T-helper 2 cell treated with Interferon-gamma antibody and Interleukin-4, amounts not matched to agents 5 μg/mL and 100 μg/mL, for 36 hours (primary cell): ENCODE results near the gene ZNF160.
"Not testable (repeated sequence)": the region's sequence is repeated elsewhere in the genome, so short reads cannot be mapped to it uniquely, and the experiment has no call there.

Experiments used
- DNase-seq: peaks from one replicate; pipeline ENCODE4 v3.0.0; 2021; ENCODE audit warnings: low spot score
- H3K27ac Mint-ChIP-seq: one replicate; pipeline ENCODE4 v1.8.0; 2021; ENCODE audit warnings: mild to moderate bottlenecking, mixed read lengths
- H3K27me3 Mint-ChIP-seq: one replicate; pipeline ENCODE4 v1.8.0; 2021; ENCODE audit warnings: low read depth, mixed read lengths
- H3K36me3 Mint-ChIP-seq: one replicate; pipeline ENCODE4 v1.8.0; 2021; ENCODE audit warnings: low read depth, mixed read lengths
- H3K4me1 Mint-ChIP-seq: one replicate; pipeline ENCODE4 v1.8.0; 2021; ENCODE audit warnings: low read depth, mixed read lengths
- H3K4me3 Mint-ChIP-seq: one replicate; pipeline ENCODE4 v1.8.0; 2022; ENCODE audit warnings: mild to moderate bottlenecking, moderate library complexity, mixed read lengths
- H3K9me3 Mint-ChIP-seq: one replicate; pipeline ENCODE4 v1.8.0; 2021; ENCODE audit warnings: mixed read lengths

ZNF160 gene

DNA sequence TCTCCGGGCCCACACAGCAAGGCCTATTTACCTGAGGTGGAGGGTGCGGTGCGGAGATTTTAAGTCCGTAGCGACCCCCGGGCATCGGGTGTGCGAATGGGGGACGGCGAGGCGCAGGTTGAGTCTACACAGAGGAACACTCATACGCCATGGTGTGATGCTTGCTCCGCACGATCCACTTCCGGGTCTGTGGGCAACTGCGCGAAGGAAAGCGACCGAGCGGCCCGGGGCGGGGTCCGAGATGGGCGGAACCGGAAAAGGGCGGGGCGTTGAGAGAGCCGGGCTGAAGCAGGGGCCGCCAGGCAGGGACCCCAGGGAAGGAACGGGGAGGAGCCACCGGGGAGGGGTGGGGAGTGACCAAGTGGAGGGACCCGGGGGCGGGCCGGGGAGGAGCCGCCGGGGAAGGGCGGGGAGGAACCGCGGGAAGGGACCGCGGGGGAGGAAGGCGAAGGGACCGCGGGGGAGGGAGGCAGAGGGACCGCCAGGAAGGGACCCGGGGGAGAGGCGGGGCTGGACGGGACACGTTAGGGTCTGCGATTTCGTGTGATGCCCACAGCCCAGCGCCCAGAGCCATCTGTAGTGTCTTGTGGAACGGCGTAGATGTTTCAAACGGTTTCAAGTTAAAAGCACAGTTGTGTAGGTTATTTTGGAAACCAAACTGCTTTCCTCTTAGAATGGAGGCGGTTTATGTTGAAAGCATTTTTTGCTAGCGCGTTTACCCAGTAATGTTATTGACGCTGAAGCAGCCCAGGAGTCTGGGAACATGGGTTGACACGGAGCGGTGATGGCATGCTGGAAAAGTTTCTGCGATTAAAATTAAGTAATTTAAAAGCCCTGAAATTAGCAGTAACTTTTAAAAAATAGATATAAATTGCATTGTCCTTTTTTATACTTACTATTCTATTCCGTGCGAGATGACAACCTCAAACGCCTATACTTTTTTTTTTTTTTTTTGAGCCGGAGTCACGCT is at the start of gene ZNF160:
Gene ZNF160, minus strand, starts transcription at position 189 of the 970 bp plus-strand sequence. CDS start 17,146 bp downstream, outside the sequence.
- H3K27me3 Mint-ChIP-seq, result no peaks in the 10 kb centered on the region
- peak within 1 kb of the TSS; percentile 89 for H3K4me3 Mint-ChIP-seq
- peak; percentile 97 for DNase-seq
- H3K4me1 Mint-ChIP-seq, result peaks cover 14% of the 10 kb centered on the region
- peaks cover 31% of the 10 kb centered on the region for H3K9me3 Mint-ChIP-seq
- peaks cover 38% of the 10 kb centered on the region for H3K36me3 Mint-ChIP-seq
- H3K27ac Mint-ChIP-seq, result peak within 1 kb of the TSS; percentile 91

DNA sequence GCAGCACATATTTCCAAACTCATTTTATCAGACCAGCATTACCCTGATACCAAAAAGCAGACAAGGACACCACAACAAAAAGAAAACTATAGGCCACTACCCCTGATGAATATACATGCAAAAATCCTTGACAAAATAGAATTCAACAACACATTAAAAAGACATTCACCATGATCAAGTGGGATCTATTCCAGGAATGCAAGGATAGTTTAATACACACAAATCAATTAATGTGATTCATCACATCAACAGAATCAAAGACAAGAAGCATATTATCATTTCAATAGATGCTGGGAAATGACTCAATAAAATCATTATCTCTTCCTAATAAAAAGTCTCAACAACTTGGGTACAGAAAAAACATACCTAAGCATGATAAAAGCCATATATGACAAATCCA is 44.4 kb upstream of the ZNF160 start:
- no peaks in the 10 kb centered on the region for H3K27me3 Mint-ChIP-seq
- DNase-seq, result no peak
- peaks cover 67% of the 10 kb centered on the region for H3K9me3 Mint-ChIP-seq
- no peak overlapping the region for H3K27ac Mint-ChIP-seq
- no peak overlapping the region for H3K4me3 Mint-ChIP-seq
- H3K4me1 Mint-ChIP-seq, result no peaks in the 10 kb centered on the region
- H3K36me3 Mint-ChIP-seq, result peaks cover 71% of the 10 kb centered on the region

DNA sequence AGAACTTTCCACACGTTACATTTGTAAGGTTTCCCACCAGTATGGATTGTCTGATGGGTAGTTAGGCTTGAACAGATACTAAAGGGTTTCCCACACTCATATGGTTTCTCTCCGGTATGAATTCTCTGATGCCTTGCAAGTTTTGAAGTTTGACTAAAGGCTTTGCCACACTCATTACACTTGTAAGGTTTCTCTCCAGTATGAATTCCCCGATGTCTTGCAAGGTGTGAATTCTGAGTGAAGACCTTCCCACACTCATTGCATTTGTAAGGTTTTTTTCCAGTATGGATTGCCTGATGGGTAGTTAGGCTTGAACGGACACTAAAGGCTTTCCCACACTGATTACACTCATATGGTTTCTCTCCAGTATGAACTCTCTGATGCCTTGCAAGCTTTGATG is 37.1 kb upstream of the ZNF160 start:
- Mint-ChIP-seq H3K27me3 (no peaks in the 10 kb centered on the region), H3K27ac (no peak overlapping the region), H3K9me3 (peaks cover 81% of the 10 kb centered on the region), H3K4me1 (no peaks in the 10 kb centered on the region), H3K4me3 (no peak overlapping the region), H3K36me3 (peaks cover 38% of the 10 kb centered on the region)
- no peak for DNase-seq

DNA sequence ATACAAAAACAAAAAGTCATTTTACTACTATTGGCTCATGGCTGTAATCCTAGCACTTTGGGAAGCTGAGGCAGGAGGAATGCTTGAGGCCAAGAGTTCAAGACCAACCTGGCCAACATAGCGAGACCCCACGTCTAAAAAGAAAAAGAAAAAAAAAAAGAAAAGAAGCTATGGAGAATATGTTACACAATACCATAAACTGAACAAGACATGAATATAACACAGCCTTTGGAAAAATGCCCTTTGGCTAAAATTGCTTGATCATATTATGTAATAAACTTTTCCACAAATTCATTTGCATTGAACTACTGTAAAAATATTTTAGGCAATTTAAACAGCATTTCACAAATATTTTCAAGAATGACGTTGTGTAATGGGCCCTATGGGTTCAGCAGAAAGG is 33.2 kb upstream of the ZNF160 start:
- Mint-ChIP-seq H3K27ac (no peak overlapping the region), H3K4me3 (no peak overlapping the region), H3K36me3 (peaks cover 8% of the 10 kb centered on the region), H3K9me3 (peaks cover 73% of the 10 kb centered on the region), H3K27me3 (no peaks in the 10 kb centered on the region), H3K4me1 (peaks cover 3% of the 10 kb centered on the region)
- no peak for DNase-seq

DNA sequence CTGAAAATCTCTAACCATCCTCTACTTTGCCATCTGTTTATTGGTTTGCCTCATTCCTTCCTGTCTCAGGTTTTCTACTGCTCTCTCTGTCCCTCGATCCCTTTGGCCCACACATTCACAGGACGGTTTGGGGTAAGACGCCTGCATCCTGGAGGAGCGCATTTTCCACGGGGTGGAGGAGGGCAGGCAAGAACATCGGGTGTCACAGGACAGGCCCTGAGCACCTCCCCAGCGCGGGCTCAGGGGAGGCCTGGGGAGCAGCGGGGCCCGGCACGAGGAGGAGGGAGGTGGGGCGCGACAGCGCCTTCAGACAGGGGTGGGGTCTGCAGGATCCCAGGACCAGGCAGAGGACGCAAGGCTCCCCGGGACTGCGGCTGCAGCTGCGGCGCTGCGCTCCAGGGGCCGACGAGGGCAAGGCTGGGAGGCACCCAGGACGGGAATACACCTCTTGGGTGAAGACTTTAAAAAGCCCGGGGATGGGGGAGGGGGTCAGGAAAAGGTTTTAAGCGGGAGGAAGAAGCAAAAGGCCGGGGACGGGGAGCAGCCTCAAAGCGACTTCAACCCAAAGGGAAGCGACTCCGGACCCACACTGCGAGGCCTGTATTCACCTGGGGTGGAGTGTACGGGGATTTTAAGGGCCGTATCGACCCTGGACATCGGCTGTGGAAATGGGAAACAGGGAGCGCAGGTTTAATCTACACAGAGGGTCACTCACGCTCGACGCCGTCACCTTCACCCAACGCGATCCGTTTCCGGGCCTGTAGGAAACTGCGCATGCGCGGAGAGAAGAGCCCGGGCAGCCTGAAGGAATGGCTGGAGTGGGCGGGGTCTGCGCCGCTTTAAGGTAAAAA is 29.1 kb upstream of the ZNF160 start, which contains the start of gene ZNF415:
Gene ZNF415, minus strand, starts transcription at position 770 of the 851 bp plus-strand sequence. CDS start 10,234 bp downstream, outside the sequence.
- Mint-ChIP-seq H3K9me3 (peaks cover 59% of the 10 kb centered on the region), H3K36me3 (peaks cover 4% of the 10 kb centered on the region), H3K4me3 (peak within 1 kb of the TSS; percentile 47), H3K27ac (no peak within 1 kb of the TSS), H3K4me1 (peaks cover 3% of the 10 kb centered on the region), H3K27me3 (no peaks in the 10 kb centered on the region)
- peak; percentile 33 for DNase-seq

DNA sequence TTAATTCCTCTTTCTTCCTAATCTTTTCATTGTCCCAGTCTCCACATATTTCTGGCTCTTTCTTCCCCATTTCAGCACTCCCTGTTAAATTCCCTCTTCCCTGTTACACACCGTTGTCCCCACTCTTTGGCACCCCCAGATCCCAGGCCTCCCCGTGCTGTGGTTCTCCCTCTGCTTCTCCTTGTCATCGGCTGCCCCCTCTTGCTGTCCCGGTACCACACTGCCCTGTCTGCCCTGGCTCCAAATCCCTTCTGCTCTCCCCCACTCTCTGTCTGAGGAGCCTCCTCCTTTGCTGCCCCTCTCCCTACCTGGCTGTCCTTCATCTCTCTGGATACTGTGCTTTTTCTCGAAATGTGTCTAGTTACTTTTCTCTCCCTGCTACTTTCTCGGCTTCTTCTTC is 28.5 kb upstream of the ZNF160 start:
- H3K36me3 Mint-ChIP-seq, result peaks cover 2% of the 10 kb centered on the region

DNA sequence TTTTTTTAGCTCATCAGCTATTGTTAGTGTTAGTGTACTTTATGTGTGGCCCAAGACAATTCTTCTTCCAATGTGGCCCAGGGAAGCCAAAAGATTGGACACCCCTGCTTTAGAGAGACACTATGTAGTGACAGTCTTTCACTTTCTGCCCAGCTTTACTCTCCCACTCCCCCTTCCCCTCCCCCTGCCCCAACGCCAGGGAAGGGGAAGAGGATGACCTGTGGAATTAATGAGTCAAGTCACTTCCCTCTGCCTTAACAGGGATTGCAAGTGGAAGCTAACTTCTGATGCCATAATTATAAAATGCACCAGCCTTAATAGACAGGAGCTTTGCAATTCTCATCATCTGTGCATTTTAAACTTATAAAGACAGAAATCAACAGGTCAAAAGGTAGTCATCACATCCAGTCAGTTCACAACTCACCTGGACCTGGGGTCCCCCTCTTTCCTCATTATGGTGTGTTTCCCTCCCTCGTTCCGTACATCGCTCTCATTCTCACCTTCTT is 27.9 kb upstream of the ZNF160 start:
- Mint-ChIP-seq H3K36me3 (peaks cover 2% of the 10 kb centered on the region), H3K27me3 (no peaks in the 10 kb centered on the region), H3K9me3 (peaks cover 52% of the 10 kb centered on the region), H3K4me3 (peak overlapping the region; percentile 17), H3K4me1 (peaks cover 3% of the 10 kb centered on the region), H3K27ac (no peak overlapping the region)
- DNase-seq, result no peak

More for the DNA sequence above, 28.5 kb upstream of the ZNF160 start:
- Mint-ChIP-seq H3K4me1 (peaks cover 3% of the 10 kb centered on the region), H3K27ac (no peak overlapping the region), H3K9me3 (peaks cover 57% of the 10 kb centered on the region), H3K4me3 (peak overlapping the region; percentile 47), H3K27me3 (no peaks in the 10 kb centered on the region)
- no peak for DNase-seq

DNA sequence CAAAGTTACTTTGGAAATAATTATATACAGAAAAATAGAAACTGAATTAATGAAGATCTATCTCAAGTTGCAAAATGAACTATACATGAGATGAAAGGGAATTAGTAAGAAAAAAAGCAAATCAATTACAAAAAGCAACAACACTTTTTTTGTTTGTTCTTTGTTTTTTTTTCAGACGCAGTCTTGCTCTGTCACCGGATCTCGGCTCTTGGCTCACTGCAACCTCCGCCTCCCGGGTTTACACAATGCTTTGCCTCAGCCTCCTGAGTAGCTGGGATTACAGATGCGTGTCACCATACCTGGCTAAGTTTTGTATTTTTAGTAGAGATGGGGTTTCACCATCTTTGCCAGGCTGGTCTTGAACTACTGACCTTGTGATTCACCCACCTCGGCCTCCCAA is 27.3 kb upstream of the ZNF160 start:
- no peak overlapping the region for H3K27ac Mint-ChIP-seq
- H3K4me1 Mint-ChIP-seq, result peaks cover 3% of the 10 kb centered on the region
- no peak overlapping the region for H3K4me3 Mint-ChIP-seq
- peaks cover 2% of the 10 kb centered on the region for H3K36me3 Mint-ChIP-seq
- no peaks in the 10 kb centered on the region for H3K27me3 Mint-ChIP-seq
- no peak for DNase-seq
- peaks cover 47% of the 10 kb centered on the region for H3K9me3 Mint-ChIP-seq

DNA sequence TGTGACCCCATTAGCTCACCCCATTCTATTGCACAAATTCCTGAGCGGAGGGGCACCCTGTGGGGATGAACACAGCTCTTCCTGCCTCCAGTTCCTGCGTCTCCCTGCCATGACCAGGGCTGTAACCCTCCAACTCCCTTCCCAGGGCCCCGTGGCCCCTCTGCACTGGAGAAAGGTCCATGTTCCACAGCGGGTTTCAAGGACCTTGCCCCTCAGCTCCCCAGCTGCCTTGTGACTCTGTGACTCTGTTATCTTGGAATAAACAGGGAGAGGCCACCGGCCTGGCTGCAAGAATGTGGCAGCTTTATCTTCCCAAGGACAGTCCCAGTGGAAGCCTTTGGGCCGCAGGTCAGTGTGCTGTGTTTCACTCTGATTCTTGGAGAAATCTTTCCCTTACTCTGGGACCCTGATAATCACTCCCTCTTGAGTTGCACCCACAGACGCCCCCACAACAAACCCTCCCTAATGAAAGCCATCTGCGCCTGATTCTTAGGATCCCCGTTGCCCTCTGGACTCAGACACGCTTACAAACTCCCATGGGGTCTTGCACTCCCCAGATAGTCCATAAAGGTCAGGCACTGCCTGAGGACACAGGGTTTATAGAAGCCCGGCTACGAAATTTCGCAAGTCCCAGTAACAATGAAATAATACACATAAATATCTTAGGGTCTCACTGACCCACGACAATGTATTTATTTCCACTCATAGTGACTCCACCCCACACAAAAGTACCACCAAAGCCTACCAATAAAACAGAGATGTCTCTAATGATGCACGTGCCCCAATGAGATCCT is 23.7 kb upstream of the ZNF160 start:
- DNase-seq, H3K27me3 Mint-ChIP-seq, H3K4me1 Mint-ChIP-seq, H3K36me3 Mint-ChIP-seq, H3K27ac Mint-ChIP-seq, H3K4me3 Mint-ChIP-seq: not testable (repeated sequence)
- peaks cover 52% of the 10 kb centered on the region for H3K9me3 Mint-ChIP-seq

DNA sequence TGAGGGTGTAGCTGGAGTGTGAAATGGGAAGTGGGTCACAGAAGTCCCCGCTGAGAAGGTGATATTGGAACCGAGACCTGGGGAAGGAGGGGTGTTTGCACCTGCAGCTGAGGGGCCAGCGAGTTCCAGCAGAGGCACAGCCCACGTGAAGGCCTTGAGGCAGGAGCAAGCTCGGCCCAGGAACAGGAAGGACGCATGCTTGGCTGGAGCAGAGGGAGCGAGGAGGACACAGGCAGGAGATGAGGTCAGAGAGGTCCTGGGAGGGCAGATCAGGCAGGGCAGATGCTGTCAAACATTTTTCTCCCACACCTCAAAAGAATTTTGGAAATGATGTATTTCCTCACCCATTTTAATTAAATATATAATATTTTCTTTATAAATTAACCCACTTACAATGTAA is 20.2 kb upstream of the ZNF160 start:
- H3K27me3 Mint-ChIP-seq, result no peaks in the 10 kb centered on the region
- H3K36me3 Mint-ChIP-seq, result peaks cover 4% of the 10 kb centered on the region
- H3K4me3 Mint-ChIP-seq, result no peak overlapping the region
- H3K27ac Mint-ChIP-seq, result no peak overlapping the region
- peaks cover 51% of the 10 kb centered on the region for H3K9me3 Mint-ChIP-seq
- no peaks in the 10 kb centered on the region for H3K4me1 Mint-ChIP-seq
- no peak for DNase-seq

DNA sequence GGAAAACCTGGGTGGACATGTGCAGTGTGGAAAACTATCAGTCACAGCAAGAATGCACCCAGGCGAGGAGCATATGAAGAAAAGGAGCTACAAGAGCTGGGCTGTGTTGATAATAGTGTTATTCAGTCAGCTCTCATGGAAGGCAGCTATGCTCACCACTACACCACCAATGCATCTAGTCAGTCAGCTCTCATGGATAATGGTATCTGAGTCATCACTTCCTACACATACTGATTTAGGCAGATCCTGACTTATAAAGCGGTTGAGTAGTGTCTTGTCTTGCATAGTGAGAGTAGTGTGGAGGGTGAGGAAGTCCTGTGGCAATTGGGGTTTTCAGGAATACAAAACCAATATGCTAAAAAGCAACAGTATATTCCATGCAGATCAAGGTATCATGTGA is 9.1 kb upstream of the ZNF160 start:
- H3K4me3 Mint-ChIP-seq, result no peak overlapping the region
- no peak for DNase-seq
- H3K9me3 Mint-ChIP-seq, result peaks cover 66% of the 10 kb centered on the region
- H3K36me3 Mint-ChIP-seq, result peaks cover 6% of the 10 kb centered on the region
- no peaks in the 10 kb centered on the region for H3K27me3 Mint-ChIP-seq
- H3K4me1 Mint-ChIP-seq, result no peaks in the 10 kb centered on the region
- no peak overlapping the region for H3K27ac Mint-ChIP-seq

DNA sequence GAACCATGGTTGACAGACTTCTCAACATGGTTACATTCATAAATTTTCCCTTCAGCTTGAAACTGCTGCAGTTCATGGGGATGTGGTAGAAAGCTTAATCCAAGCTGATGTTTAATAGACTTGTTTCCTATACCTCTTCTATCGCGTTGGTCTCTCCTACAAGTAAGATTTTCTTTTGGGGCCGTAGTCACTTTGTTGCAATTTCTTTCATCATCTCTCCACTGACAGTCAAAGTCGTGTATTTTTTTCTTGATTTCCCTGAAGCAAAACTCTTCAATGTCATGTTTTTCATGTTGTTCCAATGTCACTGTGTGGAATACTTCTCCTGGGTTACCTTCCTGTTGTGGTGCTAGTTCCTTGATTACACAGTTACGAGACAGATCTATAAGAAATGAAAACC is 6.3 kb upstream of the ZNF160 start:
- no peaks in the 10 kb centered on the region for H3K27me3 Mint-ChIP-seq
- no peak overlapping the region for H3K27ac Mint-ChIP-seq
- peaks cover 50% of the 10 kb centered on the region for H3K9me3 Mint-ChIP-seq
- H3K4me3 Mint-ChIP-seq, result no peak overlapping the region
- peaks cover 6% of the 10 kb centered on the region for H3K36me3 Mint-ChIP-seq
- H3K4me1 Mint-ChIP-seq, result no peaks in the 10 kb centered on the region
- no peak for DNase-seq

DNA sequence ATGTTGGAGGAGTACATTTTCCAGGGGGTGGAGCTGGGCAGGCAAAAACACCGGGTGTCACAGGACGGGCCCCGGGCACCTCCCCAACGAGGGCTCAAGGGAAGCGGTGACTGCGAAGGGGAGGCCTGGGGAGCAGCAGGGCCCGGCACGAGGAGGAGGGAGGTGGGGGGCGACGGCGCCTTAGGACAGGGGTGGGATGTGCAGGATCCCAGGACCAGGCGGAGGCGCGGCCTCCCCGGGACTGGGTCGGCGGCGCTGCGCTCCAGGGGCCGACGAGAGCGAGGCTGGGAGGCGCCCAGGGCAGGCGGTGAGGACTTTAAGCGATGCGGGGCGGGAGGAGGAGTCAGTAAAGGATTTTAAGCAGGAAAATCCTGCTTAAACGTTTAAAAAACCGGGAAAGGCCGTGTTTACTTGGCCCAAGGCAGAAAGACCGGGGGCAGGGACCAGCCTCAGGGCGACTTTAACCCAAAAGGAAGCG is 427 bp downstream of the ZNF160 start:
- Mint-ChIP-seq H3K4me3 (peak overlapping the region; percentile 89), H3K9me3 (peaks cover 28% of the 10 kb centered on the region), H3K27ac (peak overlapping the region; percentile 91), H3K4me1 (peaks cover 14% of the 10 kb centered on the region), H3K36me3 (peaks cover 42% of the 10 kb centered on the region), H3K27me3 (no peaks in the 10 kb centered on the region)
- DNase-seq, result peak; percentile 51
